Suprapubic skin (tissue), 4 donors: ENCODE measurements around the gene ICE1. TPM values are rescaled to one million over a fixed set of nuclear protein-coding genes. Genes with fewer than 3 reads are reported as not detected.
"Not testable (repeated sequence)": the region's sequence is repeated elsewhere in the genome, so short reads cannot be mapped to it uniquely, and the experiment has no call there.

Source experiments
- DNase-seq, 2 donors: peaks; one replicate each; pipeline ENCODE4 v3.0.0-alpha.2; 2019; ENCODE audit warnings: low spot score in 2 of 2
- H3K27ac ChIP-seq: fragments of 200-600 bp; sonication (generic); one replicate; pipeline ENCODE4 v1.5.1; 2019
- H3K27me3 ChIP-seq: fragments of 200-600 bp; sonication (generic); one replicate; pipeline ENCODE4 v1.5.1; 2019
- H3K36me3 ChIP-seq: fragments of 200-600 bp; sonication (generic); one replicate; pipeline ENCODE4 v1.5.1; 2019
- H3K4me1 ChIP-seq: fragments of 200-600 bp; sonication (generic); one replicate; pipeline ENCODE4 v1.5.1; 2019
- H3K4me3 ChIP-seq: fragments of 200-600 bp; sonication (generic); one replicate; pipeline ENCODE4 v1.5.1; 2019; ENCODE audit warnings: mild to moderate bottlenecking
- H3K9me3 ChIP-seq: fragments of 200-600 bp; sonication (generic); one replicate; pipeline ENCODE4 v1.5.1; 2019
- CTCF ChIP-seq, 2 donors: fragments of 200-600 bp in 1 of 2; fragments of 450-650 bp in 1 of 2; sonication (generic) in 1 of 2; IDR thresholded peaks; one replicate each; pipeline ENCODE4 v1.5.1; 2016 to 2019; ENCODE audit warnings: antibody characterized with exemption in 2 of 2, mild to moderate bottlenecking in 1 of 2, moderate library complexity in 1 of 2
- EP300 ChIP-seq: sonication (generic); formaldehyde crosslinking; IDR thresholded peaks from one replicate; pipeline ENCODE4 v1.6.1; 2017; ENCODE audit warnings: antibody characterized with exemption
- POLR2A ChIP-seq, 2 donors: fragments of 450-650 bp; IDR thresholded peaks; one replicate each; pipeline ENCODE4 v1.6.1; 2017; ENCODE audit warnings: antibody characterized with exemption in 2 of 2, mild to moderate bottlenecking in 2 of 2, moderate library complexity in 2 of 2
- POLR2AphosphoS5 ChIP-seq, 3 donors: sonication (generic); formaldehyde crosslinking; IDR thresholded peaks; one replicate each; pipeline ENCODE4 v1.6.1; 2017; ENCODE audit warnings: antibody characterized with exemption in 3 of 3
- WGBS: methylation state at CpG from one replicate; pipeline ENCODE4 v1.1.5; 2018; 5-methylcytosine and 5-hydroxymethylcytosine counted together
- total RNA-seq, 4 donors: library from RNA; depleted of rRNA; stranded (reverse); fragments of >200 nt; gene quantifications; one replicate each; pipeline ENCODE4 v1.1.0, GENCODE V29; 2016

Gene ICE1
- total RNA-seq, 4 donors from 2014 or later, result 17.6 to 27.4 (median 24.1) TPM

- Histone ChIP-seq H3K27ac (peak overlapping the region; percentile 36), H3K4me3 (no peak overlapping the region), H3K9me3 (no peaks in the 10 kb centered on the region), H3K36me3 (no peaks in the 10 kb centered on the region), H3K27me3 (no peaks in the 10 kb centered on the region), H3K4me1 (peaks cover 4% of the 10 kb centered on the region)
- TF ChIP-seq CTCF (IDR thresholded peaks at IDR 0.05), result no peak
- no peak for TF ChIP-seq EP300
- no peak for TF ChIP-seq POLR2A (IDR thresholded peaks at IDR 0.05)
- TF ChIP-seq POLR2AphosphoS5 (IDR thresholded peaks at IDR 0.05), result no peak
- WGBS, result 55% methylated on average over 8 of the region's 8 CpGs
- no peak for DNase-seq
Observed at GRCh38 chr5:5385331-5385662, 37.2 kb upstream of the ICE1 start.

- H3K9me3 ChIP-seq, result no peaks in the 10 kb centered on the region
- H3K4me3 ChIP-seq, result no peak overlapping the region
- TF ChIP-seq POLR2A (IDR thresholded peaks at IDR 0.05) (no peak), CTCF (IDR thresholded peaks at IDR 0.05) (no peak), EP300 (no peak), POLR2AphosphoS5 (IDR thresholded peaks at IDR 0.05) (no peak)
- 93% methylated on average over 2 of the region's 2 CpGs for WGBS
- no peaks in the 10 kb centered on the region for H3K27me3 ChIP-seq
- H3K4me1 ChIP-seq, result peaks cover 4% of the 10 kb centered on the region
- DNase-seq, result no peak
- H3K27ac ChIP-seq, result no peak overlapping the region
- H3K36me3 ChIP-seq, result no peaks in the 10 kb centered on the region
Observed at GRCh38 chr5:5386329-5386728, 36.1 kb upstream of the ICE1 start.

- Histone ChIP-seq H3K36me3 (no peaks in the 10 kb centered on the region), H3K9me3 (no peaks in the 10 kb centered on the region), H3K27ac (no peak overlapping the region), H3K4me3 (no peak overlapping the region), H3K27me3 (no peaks in the 10 kb centered on the region), H3K4me1 (no peaks in the 10 kb centered on the region)
- 85% methylated on average over 2 of the region's 2 CpGs for WGBS
- TF ChIP-seq POLR2AphosphoS5 (IDR thresholded peaks at IDR 0.05), result no peak
- TF ChIP-seq POLR2A (IDR thresholded peaks at IDR 0.05), result no peak
- no peak for TF ChIP-seq CTCF (IDR thresholded peaks at IDR 0.05)
- TF ChIP-seq EP300, result no peak
- DNase-seq, result no peak
Observed at GRCh38 chr5:5387192-5387591, 35.3 kb upstream of the ICE1 start.

- 20% methylated on average over 1 of the region's 1 CpG for WGBS
- Histone ChIP-seq H3K4me1 (no peaks in the 10 kb centered on the region), H3K36me3 (no peaks in the 10 kb centered on the region), H3K27me3 (no peaks in the 10 kb centered on the region), H3K4me3 (no peak overlapping the region), H3K27ac (no peak overlapping the region), H3K9me3 (no peaks in the 10 kb centered on the region)
- TF ChIP-seq POLR2A (IDR thresholded peaks at IDR 0.05), result no peak
- TF ChIP-seq CTCF (IDR thresholded peaks at IDR 0.05), result no peak
- TF ChIP-seq EP300, result no peak
- no peak for TF ChIP-seq POLR2AphosphoS5 (IDR thresholded peaks at IDR 0.05)
- no peak for DNase-seq
Observed at GRCh38 chr5:5387777-5388176, 34.7 kb upstream of the ICE1 start.

GRCh38 chr5:5390121-5390869, 32.2 kb upstream of the ICE1 start:
- H3K27me3 ChIP-seq, H3K4me1 ChIP-seq, H3K27ac ChIP-seq, H3K4me3 ChIP-seq, DNase-seq, H3K36me3 ChIP-seq, H3K9me3 ChIP-seq: not testable (repeated sequence)
- WGBS, result 90% methylated on average over 9 of the region's 12 CpGs

GRCh38 chr5:5392504-5392903, 30.0 kb upstream of the ICE1 start:
- 95% methylated on average over 2 of the region's 2 CpGs for WGBS
- H3K36me3 ChIP-seq, H3K27me3 ChIP-seq, H3K4me3 ChIP-seq, H3K4me1 ChIP-seq, DNase-seq, H3K9me3 ChIP-seq, H3K27ac ChIP-seq: not testable (repeated sequence)
